IPS DF 6.9 (cell line): ENCODE results near the gene AMBP.

Source experiments
- DNase-seq: peaks from one replicate; pipeline ENCODE4 v3.0.0-alpha.2; 2013; ENCODE audit warnings: low read depth, low spot score
- H3K27ac ChIP-seq: one replicate; pipeline ENCODE4 v1.5.1; 2013; ENCODE audit warnings: low read length, control low read depth
- H3K27me3 ChIP-seq: 2 replicates; pipeline ENCODE4 v1.6.1; 2013; ENCODE audit warnings: mild to moderate bottlenecking, low read length; ENCODE audit not compliant: control insufficient read depth, insufficient read depth
- H3K36me3 ChIP-seq: 2 replicates; pipeline ENCODE4 v1.6.1; 2013; ENCODE audit warnings: low read length; ENCODE audit not compliant: control insufficient read depth, insufficient read depth
- H3K4me1 ChIP-seq: 2 replicates; pipeline ENCODE4 v1.6.1; 2013; ENCODE audit warnings: low read length; ENCODE audit not compliant: control insufficient read depth, insufficient read depth
- H3K4me3 ChIP-seq: 2 replicates; pipeline ENCODE4 v1.5.1; 2013; ENCODE audit warnings: mild to moderate bottlenecking, low read length
- H3K9me3 ChIP-seq: 2 replicates; pipeline ENCODE4 v1.6.1; 2013; ENCODE audit warnings: low read length, inconsistent platforms; ENCODE audit not compliant: control insufficient read depth, insufficient read depth
- WGBS: extraction: QIAGEN DNeasy Blood & Tissue Kit; methylation state at CpG from one replicate; pipeline ENCODE4 v1.1.7; 2013; ENCODE audit warnings: mixed read lengths, missing lambda C conversion rate; ENCODE audit not compliant: insufficient read length, insufficient coverage; 5-methylcytosine and 5-hydroxymethylcytosine counted together

The AMBP gene

GRCh38 chr9:114120192-114121014 is 42.3 kb upstream of the AMBP start:
- H3K4me1 ChIP-seq: no peaks in the 10 kb centered on the region
- no CpG with 5 or more reads among the region's 4 CpGs for WGBS
- DNase-seq: no peak
- H3K27ac ChIP-seq: no peak overlapping the region
- H3K27me3 ChIP-seq: no peaks in the 10 kb centered on the region
- no peak overlapping the region for H3K4me3 ChIP-seq
- H3K9me3 ChIP-seq: no peaks in the 10 kb centered on the region
- H3K36me3 ChIP-seq: no peaks in the 10 kb centered on the region

DNA sequence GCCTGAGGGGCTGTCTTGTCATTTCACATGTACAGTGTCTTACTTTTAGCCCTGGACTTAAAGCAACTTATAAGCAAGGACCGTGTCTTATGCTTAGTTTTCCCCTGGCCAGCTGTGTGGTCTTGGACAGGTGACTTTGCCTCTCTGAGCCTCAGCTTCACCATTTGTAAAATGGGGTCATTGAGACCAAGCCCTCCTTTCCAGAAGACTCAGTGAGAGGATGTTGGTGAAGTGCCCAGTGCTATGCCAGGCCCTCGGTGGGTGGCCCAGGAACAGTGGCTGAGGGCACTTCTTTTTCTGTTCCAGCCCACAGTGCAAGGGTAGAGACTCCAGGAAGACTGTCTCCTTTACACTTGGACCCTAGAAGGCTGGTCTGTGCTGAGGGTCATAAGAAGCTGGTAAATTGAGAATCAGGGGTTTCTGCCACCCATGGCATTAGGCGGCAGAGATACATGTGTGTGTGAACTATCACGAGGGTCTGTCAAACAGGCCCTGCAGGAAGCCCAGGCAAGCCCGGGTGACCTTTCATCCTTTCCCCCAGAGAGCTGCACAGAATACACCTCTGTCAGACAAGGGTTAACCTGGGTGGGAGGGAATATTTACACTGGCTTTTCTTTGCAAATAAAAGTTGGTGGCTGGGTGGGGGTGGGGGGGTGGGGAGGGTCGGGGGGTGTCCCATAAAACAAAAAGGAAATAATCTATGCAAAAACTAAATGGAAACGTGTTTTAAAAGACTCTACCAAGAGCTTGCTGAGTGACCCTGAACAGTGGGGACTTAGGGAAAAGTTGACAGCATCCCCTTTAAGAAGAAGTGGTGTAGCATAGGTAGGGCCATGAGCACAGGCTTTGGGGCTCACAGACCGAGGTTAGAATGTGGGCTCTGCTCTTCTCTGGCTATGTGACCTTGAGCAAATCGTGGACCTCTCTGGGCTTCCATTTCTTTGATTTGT is 41.4 kb upstream of the AMBP start:
- Histone ChIP-seq H3K36me3 (no peaks in the 10 kb centered on the region), H3K27me3 (no peaks in the 10 kb centered on the region), H3K9me3 (no peaks in the 10 kb centered on the region), H3K4me1 (no peaks in the 10 kb centered on the region), H3K4me3 (no peak overlapping the region), H3K27ac (no peak overlapping the region)
- no CpG with 5 or more reads among the region's 9 CpGs for WGBS
- no peak for DNase-seq

- WGBS: no CpG with 5 or more reads among the region's 21 CpGs
- Histone ChIP-seq H3K36me3 (no peaks in the 10 kb centered on the region), H3K9me3 (no peaks in the 10 kb centered on the region), H3K27ac (no peak overlapping the region), H3K4me1 (no peaks in the 10 kb centered on the region), H3K27me3 (no peaks in the 10 kb centered on the region), H3K4me3 (no peak overlapping the region)
- DNase-seq: no peak
Observed at GRCh38 chr9:114117996-114118830, 40.1 kb upstream of the AMBP start.

- H3K27me3 ChIP-seq: no peaks in the 10 kb centered on the region
- H3K4me1 ChIP-seq: no peaks in the 10 kb centered on the region
- no peak for DNase-seq
- no CpG with 5 or more reads among the region's 7 CpGs for WGBS
- no peak overlapping the region for H3K27ac ChIP-seq
- no peaks in the 10 kb centered on the region for H3K9me3 ChIP-seq
- no peak overlapping the region for H3K4me3 ChIP-seq
- H3K36me3 ChIP-seq: no peaks in the 10 kb centered on the region
Observed at GRCh38 chr9:114117614-114117995, 39.5 kb upstream of the AMBP start.

DNA sequence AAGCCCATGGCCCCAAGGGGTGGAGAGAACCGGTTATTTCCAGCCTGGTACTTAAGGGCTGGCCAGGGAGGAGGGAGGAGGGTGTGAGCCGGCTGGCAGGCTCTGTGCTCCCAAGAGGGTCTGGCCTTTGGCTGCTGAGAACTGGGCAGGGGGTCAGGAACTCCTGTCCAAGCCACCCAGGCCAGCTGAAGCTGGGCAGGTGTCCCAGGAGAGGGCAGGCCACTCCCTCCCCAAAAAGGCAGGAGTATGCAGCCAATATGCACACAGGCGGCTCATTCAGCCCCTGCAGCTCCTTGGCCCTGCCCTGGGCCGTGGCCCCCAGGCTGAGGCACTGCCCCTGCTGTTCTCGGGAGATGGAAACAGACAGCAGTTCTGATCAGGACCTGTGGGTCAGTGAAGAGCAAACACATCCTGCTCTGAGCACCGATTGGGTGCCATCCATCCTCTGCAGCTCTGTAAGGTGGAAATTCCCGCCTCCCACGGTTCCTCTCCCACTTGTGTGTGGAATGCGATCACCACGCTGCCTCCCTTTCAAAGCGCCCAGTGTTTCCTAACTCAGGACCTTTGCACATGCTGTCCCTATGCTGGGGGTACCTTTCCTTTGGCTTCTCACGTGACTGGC is 38.1 kb upstream of the AMBP start:
- no CpG with 5 or more reads among the region's 12 CpGs for WGBS
- DNase-seq: no peak
- Histone ChIP-seq H3K4me1 (no peaks in the 10 kb centered on the region), H3K27ac (no peak overlapping the region), H3K9me3 (no peaks in the 10 kb centered on the region), H3K4me3 (no peak overlapping the region), H3K36me3 (no peaks in the 10 kb centered on the region), H3K27me3 (no peaks in the 10 kb centered on the region)

GRCh38 chr9:114115654-114116125 is 37.6 kb upstream of the AMBP start:
- no peaks in the 10 kb centered on the region for H3K27me3 ChIP-seq

DNA sequence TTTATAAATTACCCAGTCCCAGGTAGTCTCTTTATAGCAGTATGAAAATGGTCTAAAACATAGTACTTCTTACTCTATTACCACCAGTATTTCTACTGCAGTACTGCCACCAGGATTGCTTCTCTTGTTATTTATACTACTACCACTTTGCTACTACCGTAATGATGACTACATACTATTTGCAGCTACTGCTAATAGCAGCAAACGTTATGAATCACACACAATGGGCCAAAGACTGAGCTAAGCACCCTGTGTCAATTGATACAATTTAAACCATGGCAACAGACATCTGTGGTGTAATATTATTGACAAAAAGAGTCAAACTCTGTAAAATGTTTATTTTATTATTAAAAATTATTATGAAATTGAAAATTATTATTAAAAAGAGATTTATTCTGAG is 36.3 kb upstream of the AMBP start:
- H3K27ac ChIP-seq: no peak overlapping the region
- DNase-seq: no peak
- WGBS: no CpG with 5 or more reads among the region's 2 CpGs

More at GRCh38 chr9:114115654-114116125, 37.6 kb upstream of the AMBP start:
- no peak for DNase-seq
- Histone ChIP-seq H3K9me3 (no peaks in the 10 kb centered on the region), H3K27ac (no peak overlapping the region), H3K36me3 (no peaks in the 10 kb centered on the region), H3K4me1 (no peaks in the 10 kb centered on the region), H3K4me3 (no peak overlapping the region)
- WGBS: no CpG with 5 or more reads among the region's 9 CpGs

GRCh38 chr9:114112778-114113584 is 34.9 kb upstream of the AMBP start:
- H3K4me1 ChIP-seq: peaks cover 3% of the 10 kb centered on the region; the same call in 1 of the 2 replicates
- H3K27me3 ChIP-seq: no peaks in the 10 kb centered on the region
- no peak for DNase-seq
- no peak overlapping the region for H3K4me3 ChIP-seq
- no peak overlapping the region for H3K27ac ChIP-seq
- H3K36me3 ChIP-seq: no peaks in the 10 kb centered on the region
- no peaks in the 10 kb centered on the region for H3K9me3 ChIP-seq
- no CpG with 5 or more reads among the region's 10 CpGs for WGBS

More for the DNA sequence above, 36.3 kb upstream of the AMBP start:
- Histone ChIP-seq H3K4me1 (no peaks in the 10 kb centered on the region), H3K9me3 (no peaks in the 10 kb centered on the region), H3K4me3 (no peak overlapping the region), H3K36me3 (no peaks in the 10 kb centered on the region), H3K27me3 (no peaks in the 10 kb centered on the region)

- Histone ChIP-seq H3K9me3 (no peaks in the 10 kb centered on the region), H3K4me3 (no peak overlapping the region), H3K4me1 (peaks cover 3% of the 10 kb centered on the region; the same call in 1 of the 2 replicates), H3K27me3 (no peaks in the 10 kb centered on the region), H3K36me3 (no peaks in the 10 kb centered on the region), H3K27ac (no peak overlapping the region)
- no peak for DNase-seq
- WGBS: no CpG with 5 or more reads among the region's 1 CpG
Observed at GRCh38 chr9:114112325-114112724, 34.2 kb upstream of the AMBP start.
